Stimulated activated CD8-positive, alpha-beta memory T cell treated with anti-CD3 and anti-CD28 coated beads, Interleukin-15, amount 100 ng/mL, for 4 hours (primary cell): ENCODE measurements around the gene PRR5.
"Not testable (repeated sequence)": the region's sequence is repeated elsewhere in the genome, so short reads cannot be mapped to it uniquely, and the experiment has no call there.

Experiments used
- DNase-seq, 2 donors: peaks; one replicate each; pipeline ENCODE4 v3.0.0-alpha.2; 2020; ENCODE audit warnings: low read depth in 2 of 2

PRR5 gene

GRCh38 chr22:44734801-44735517 is 33.0 kb downstream of the PRR5 start:
- DNase-seq: no peak

- DNase-seq: peak; percentile 51 to 57
Observed at GRCh38 chr22:44735518-44736428, 33.8 kb downstream of the PRR5 start.

- DNase-seq: no peak
Observed at GRCh38 chr22:44736581-44737405, 34.8 kb downstream of the PRR5 start.

- DNase-seq: no peak
Observed at GRCh38 chr22:44737406-44738346, 35.7 kb downstream of the PRR5 start.

GRCh38 chr22:44738347-44738715 is 36.3 kb downstream of the PRR5 start:
- DNase-seq: no peak

GRCh38 chr22:44739024-44739423 is 37.0 kb downstream of the PRR5 start:
- DNase-seq: no peak

GRCh38 chr22:44739666-44740065 is 37.7 kb downstream of the PRR5 start:
- not testable (repeated sequence) for DNase-seq

GRCh38 chr22:44740307-44740706 is 38.3 kb downstream of the PRR5 start:
- DNase-seq: no peak

- no peak for DNase-seq
Observed at GRCh38 chr22:44741929-44742328, 39.9 kb downstream of the PRR5 start.

- no peak for DNase-seq
Observed at GRCh38 chr22:44743247-44743646, 41.2 kb downstream of the PRR5 start.

GRCh38 chr22:44743804-44744211 is 41.8 kb downstream of the PRR5 start:
- no peak for DNase-seq

- no peak for DNase-seq
Observed at GRCh38 chr22:44745853-44746789, 44.1 kb downstream of the PRR5 start.

- not testable (repeated sequence) for DNase-seq
Observed at GRCh38 chr22:44747784-44748127, 45.8 kb downstream of the PRR5 start.

GRCh38 chr22:44748524-44748923 is 46.5 kb downstream of the PRR5 start:
- no peak for DNase-seq

- DNase-seq: no peak
Observed at GRCh38 chr22:44750481-44750880, 48.5 kb downstream of the PRR5 start.

GRCh38 chr22:44752285-44753188 is 50.5 kb downstream of the PRR5 start, which contains the start of gene ARHGAP8:
Gene ARHGAP8 (plus strand): TSS chr22:44752575. CDS start chr22:44786528, 33,953 bp downstream.
- DNase-seq: no peak

GRCh38 chr22:44753189-44754042 is 51.4 kb downstream of the PRR5 start:
- no peak for DNase-seq

- no peak for DNase-seq
Observed at GRCh38 chr22:44754998-44755397, 53.0 kb downstream of the PRR5 start.
